Inferior parietal cortex (tissue), 1 donor: ENCODE results near the gene ASCL1.

ENCODE experiments used
- DNase-seq: peaks from one replicate; pipeline ENCODE4 v3.0.0-alpha.2; 2016; ENCODE audit errors: extremely low spot score

ASCL1 gene

DNA sequence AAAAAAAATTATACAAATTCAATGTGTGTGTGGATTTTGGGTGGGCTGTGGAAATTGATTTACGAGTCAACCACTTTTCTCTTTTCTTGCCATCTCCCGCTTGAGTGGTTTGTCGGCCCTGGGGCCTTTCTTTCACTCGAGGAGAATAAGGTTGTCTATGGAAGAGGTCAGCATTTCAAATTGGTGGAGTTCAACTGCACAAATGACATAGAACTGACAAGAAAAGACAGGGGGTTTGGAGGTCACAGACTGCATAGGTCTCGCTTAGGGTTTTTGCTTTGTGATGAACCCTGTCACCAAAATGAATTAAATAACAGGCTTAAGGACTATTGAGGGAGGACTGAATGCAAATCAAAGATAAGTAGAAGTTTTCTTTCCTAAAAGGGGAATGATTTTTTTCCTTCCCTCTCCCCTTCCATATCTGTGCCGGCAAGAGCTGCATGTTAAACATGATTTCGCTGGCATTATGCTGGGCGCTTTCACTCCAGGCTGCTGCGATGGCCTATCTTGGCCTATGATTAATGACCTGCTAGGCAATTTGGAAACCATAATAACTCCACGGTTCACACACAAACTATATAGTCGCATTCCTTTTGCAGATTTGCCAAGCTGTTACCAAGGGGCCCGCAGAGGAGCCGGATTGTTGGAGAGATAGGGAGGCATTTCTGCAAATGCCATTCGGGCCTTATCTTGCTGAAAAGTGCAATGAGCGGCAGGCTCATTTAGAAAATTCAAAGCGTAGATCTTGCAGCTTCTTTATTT, 20.7 kb downstream of the ASCL1 start:
- no peak for DNase-seq

DNA sequence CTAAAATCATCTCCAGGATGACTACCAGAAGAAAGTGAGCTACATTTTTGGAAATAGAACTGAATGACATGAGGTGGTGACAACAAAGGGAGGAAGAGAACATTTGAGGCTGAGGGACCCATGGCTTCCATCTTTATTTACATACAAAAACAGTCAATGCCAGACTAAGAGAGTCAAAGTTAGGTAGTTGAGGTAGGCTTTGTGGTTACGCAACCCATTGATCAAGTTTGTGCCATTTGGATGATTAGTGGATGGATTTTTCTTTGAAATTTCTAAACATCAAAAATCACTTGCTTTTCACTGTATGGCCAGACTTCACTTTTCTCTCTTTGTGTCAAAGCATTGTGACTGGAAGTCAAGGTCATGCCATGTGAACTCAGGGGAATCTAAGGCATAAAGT, 22.9 kb downstream of the ASCL1 start:
- DNase-seq: no peak

DNA sequence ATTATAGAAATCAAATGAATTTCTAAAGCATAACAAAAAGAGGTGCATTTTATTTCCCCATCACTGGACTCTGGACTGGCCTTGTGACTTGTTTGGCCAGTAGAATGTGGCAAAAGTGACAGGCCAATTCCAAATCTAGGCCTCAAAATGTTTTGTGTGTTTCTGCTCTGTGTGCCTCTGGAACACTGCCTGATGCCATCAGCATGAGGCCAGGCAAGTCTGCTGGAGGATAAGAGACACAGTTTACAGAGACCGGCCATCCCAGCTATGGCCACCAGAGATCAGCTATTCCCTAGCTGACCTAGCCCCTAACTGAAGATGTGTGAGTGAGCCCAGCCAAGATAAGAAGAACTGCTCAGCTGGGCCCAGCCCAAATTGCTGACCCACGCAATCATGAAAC, 32.9 kb downstream of the ASCL1 start:
- DNase-seq: no peak

DNA sequence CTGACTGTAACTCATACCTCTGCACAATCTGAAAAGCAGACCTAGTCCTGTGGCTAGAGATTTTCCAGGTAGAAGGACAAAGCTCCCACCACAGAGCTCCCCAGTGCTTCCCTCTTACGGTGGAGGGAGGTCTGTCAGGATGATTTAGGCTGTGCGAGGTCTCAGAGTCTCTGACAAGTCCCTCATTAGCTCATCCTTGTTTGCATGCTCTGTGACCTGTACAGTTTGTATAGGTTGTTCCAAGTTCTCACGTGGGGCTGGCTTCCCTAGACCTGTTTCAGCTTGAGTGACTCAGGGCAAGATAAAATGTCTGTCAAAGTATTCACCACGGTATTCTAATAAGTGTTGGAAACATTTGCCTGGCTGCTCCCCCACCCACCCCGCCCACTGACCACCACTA, 34.8 kb downstream of the ASCL1 start:
- DNase-seq: no peak

DNA sequence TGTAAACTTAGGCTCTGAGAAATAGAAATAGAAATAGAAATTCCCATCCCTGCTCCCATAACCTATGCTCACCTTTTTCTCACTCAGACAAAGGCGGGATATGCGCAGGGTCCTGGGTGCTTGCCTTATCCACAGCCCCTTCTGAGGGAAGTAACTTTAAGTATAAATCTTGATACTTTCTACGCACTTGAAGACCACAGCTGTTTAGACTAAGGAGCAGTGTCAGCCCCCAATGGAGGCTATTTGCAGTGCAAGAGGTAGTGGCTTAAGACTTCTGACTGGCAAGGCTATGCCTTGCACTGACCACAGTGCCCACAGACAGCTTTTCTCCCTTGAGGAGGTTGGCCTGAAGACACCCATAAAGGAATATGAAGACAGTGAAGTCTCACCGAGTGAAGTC, 35.2 kb downstream of the ASCL1 start:
- no peak for DNase-seq

DNA sequence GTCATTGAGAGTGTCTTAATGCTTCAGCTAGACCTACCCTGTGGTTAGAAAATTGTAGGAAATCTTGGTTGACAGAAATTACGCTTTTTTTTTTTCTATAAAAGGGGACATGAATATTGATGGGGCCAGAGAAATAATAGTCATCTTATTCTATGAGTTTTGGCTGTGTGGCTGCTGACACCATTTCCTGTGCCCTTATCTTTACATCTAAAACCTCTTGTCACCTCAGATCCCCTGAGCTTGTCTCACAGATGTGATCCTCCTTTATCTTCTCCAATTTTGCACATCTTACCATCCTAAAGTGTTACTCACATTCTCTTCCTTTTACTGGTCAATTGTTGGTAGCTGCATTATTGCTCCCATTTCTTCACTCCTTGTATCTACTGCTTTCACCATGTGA, 36.1 kb downstream of the ASCL1 start:
- no peak for DNase-seq

DNA sequence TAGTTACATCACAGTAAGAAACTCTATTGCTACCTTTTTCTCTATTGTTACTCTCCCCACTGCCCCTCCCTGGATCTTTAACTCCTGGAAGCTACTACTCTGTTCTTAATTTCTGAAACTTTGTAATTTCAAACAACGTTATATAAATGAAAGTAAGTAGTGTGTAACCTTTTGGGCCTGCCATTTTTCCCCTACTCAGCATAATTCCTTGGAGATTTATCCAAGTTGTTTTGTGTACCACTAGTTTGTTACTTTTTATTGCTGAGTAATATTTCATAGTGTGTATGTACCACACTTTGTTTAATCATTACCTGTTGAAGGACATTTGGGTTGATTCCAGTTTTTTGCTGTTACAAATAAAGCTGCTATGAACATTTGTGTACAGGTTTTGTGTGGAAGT, 37.9 kb downstream of the ASCL1 start:
- DNase-seq: no peak
